ENCODE measurements around the gene MBD3. TPM values are rescaled to one million over a fixed set of nuclear protein-coding genes. Genes with fewer than 3 reads are reported as not detected.

The MBD3 gene
- total RNA-seq, 1 donor from 2014 or later = 133 TPM

DNA sequence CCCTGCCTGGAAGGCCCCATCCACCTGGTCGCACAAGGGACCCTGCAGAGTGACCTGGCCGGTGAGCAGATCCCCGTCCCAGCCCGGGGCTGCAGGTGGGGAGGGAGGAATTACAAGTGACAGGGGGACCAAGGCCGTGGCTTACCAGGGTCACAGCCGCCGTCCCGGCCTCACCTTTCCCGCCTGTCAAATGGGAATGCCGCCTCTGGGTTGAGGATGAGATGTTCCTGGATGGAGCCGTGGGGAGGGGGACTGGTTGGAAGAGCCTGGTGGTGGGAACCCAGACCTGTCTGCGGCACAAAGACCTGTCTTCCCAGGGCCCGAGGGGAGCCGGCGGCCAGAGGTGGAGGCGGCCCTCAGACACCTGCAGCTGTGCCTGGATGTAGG is 63.2 kb downstream of the MBD3 start:
- H3K4me3 Mint-ChIP-seq (ENCODE audit: low read depth) = no peak overlapping the region
- no peak overlapping the region for H3K27ac Mint-ChIP-seq
- H3K27me3 Mint-ChIP-seq = peaks cover 38% of the 10 kb centered on the region
- TF ChIP-seq, protein P1, sequence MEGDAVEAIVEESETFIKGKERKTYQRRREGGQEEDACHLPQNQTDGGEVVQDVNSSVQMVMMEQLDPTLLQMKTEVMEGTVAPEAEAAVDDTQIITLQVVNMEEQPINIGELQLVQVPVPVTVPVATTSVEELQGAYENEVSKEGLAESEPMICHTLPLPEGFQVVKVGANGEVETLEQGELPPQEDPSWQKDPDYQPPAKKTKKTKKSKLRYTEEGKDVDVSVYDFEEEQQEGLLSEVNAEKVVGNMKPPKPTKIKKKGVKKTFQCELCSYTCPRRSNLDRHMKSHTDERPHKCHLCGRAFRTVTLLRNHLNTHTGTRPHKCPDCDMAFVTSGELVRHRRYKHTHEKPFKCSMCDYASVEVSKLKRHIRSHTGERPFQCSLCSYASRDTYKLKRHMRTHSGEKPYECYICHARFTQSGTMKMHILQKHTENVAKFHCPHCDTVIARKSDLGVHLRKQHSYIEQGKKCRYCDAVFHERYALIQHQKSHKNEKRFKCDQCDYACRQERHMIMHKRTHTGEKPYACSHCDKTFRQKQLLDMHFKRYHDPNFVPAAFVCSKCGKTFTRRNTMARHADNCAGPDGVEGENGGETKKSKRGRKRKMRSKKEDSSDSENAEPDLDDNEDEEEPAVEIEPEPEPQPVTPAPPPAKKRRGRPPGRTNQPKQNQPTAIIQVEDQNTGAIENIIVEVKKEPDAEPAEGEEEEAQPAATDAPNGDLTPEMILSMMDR (IDR thresholded peaks at IDR 0.05; ENCODE audit: unreplicated experiment) = no peak
- H3K36me3 Mint-ChIP-seq (ENCODE audit: insufficient read depth) = no peaks in the 10 kb centered on the region
- no peak for DNase-seq (ENCODE audit: low spot score, unreplicated experiment)
- H3K4me1 Mint-ChIP-seq (ENCODE audit: low read depth) = peaks cover 3% of the 10 kb centered on the region
- H3K9me3 Mint-ChIP-seq (ENCODE audit: low read depth) = no peaks in the 10 kb centered on the region

DNA sequence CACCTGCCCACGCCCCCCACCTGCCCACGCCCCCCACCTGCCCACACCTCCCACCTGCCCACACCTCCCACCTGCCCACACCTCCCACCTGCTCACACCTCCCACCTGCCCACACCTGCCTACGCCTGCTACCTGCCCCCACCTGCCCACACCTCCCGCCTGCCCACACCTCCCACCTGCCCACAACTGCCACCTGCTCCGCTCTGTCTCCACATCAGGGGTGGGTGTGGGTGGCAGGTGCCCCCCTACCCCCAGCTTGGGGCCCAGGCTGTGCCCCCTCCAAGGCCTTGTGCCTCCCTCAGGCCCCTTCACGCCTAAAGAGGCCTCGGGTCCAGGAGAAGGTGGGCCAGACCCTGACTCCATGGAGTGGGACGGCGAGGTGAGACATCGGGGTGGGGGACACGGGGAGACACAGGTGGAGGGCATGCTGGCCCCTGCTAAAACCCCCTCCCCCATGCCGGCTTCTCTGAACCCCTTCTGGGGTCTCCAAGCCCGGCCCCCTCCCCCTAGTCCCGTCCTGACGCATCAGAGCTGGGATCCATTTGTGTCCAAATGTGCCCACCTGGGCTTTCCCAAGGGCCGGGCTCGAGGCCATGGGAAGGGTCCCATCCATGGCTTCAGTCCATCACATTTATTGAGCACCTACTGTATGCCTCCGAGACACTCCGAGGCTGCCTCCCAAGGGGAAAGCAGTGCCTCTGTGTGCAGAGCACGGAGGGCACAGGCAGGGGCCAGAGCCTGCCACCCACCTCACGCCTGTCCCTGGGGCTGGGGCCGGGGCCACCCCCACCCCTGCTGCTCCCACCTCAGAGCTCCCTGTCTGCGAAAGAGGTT is 63.9 kb downstream of the MBD3 start:
- no peak overlapping the region for H3K4me3 Mint-ChIP-seq (ENCODE audit: low read depth)
- peaks cover 4% of the 10 kb centered on the region for H3K4me1 Mint-ChIP-seq (ENCODE audit: low read depth)
- H3K27me3 Mint-ChIP-seq = peaks cover 40% of the 10 kb centered on the region
- DNase-seq (ENCODE audit: low spot score, unreplicated experiment) = no peak
- no peak overlapping the region for H3K27ac Mint-ChIP-seq
- H3K36me3 Mint-ChIP-seq (ENCODE audit: insufficient read depth) = no peaks in the 10 kb centered on the region
- H3K9me3 Mint-ChIP-seq (ENCODE audit: low read depth) = no peaks in the 10 kb centered on the region
- TF ChIP-seq, protein P1 (IDR thresholded peaks at IDR 0.05; ENCODE audit: unreplicated experiment) = no peak

DNA sequence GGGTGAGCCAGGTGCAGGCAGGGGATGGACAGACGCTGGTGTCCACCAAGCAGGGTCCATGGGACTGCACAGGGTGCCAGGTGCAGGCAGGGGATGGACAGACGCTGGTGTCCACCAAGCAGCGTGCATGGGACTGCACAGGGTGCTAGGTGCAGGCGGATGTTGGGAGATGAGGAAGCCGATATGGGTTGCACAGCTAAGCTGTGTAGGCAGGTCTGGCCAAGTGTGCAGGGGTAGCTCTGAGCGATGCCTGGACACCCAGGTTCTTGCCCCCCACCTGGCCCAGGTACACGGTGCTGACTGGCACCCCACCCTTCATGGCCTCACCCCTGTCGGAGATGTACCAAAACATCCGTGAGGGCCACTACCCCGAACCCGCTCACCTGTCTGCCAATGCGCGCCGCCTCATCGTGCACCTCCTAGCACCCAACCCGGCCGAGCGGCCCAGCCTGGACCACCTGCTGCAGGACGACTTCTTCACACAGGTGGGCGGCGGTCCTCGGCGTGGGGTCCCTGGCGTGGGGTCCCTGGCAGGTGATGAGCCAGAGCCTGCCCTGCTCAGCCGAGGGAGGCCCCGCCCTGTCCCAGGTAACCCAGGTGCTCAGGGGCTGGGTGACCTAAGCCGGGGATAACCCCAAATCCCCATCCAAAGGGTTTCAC is 64.9 kb downstream of the MBD3 start:
- Mint-ChIP-seq H3K27ac (no peak overlapping the region), H3K27me3 (peaks cover 48% of the 10 kb centered on the region), H3K4me3 (ENCODE audit: low read depth) (no peak overlapping the region), H3K9me3 (ENCODE audit: low read depth) (no peaks in the 10 kb centered on the region), H3K36me3 (ENCODE audit: insufficient read depth) (no peaks in the 10 kb centered on the region), H3K4me1 (ENCODE audit: low read depth) (peaks cover 4% of the 10 kb centered on the region)
- TF ChIP-seq, protein P1 (IDR thresholded peaks at IDR 0.05; ENCODE audit: unreplicated experiment) = no peak
- no peak for DNase-seq (ENCODE audit: low spot score, unreplicated experiment)

DNA sequence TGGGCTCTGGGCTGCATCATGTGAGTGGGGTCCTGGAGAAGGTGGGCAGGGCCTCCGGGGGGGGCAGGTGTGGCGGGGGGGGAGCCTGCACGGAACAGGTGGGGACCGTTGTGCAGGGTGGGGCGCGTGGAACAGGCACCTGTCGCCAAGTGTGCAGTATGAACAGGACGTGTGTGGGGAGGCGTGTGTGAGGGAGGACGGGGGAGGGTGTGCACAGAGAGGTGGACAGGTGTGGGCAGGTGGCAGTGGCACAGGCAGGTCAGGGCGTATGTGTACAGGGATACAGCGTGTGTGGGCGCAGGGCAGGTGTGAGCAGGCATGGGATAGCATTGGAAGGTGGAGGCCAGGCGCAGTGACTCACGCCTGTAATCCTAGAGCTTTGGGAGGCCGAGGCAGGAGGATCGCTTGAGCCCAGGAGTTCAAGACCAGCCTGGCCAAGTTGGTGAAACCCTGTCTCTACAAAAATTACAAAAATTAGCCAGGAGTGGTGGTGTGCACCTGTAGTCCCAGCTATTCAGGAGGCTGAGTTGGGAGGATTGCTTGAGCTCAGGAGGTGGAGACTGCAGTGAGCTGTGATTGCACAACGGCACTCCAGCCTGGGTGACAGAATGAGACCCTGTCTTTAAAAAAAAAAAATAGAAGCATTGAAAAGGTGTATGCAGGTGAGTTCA is 65.6 kb downstream of the MBD3 start:
- TF ChIP-seq, protein P1 (IDR thresholded peaks at IDR 0.05; ENCODE audit: unreplicated experiment) = no peak
- Mint-ChIP-seq H3K4me1 (ENCODE audit: low read depth) (peaks cover 4% of the 10 kb centered on the region), H3K36me3 (ENCODE audit: insufficient read depth) (no peaks in the 10 kb centered on the region), H3K9me3 (ENCODE audit: low read depth) (no peaks in the 10 kb centered on the region), H3K27ac (no peak overlapping the region), H3K27me3 (peaks cover 52% of the 10 kb centered on the region), H3K4me3 (ENCODE audit: low read depth) (no peak overlapping the region)
- no peak for DNase-seq (ENCODE audit: low spot score, unreplicated experiment)

DNA sequence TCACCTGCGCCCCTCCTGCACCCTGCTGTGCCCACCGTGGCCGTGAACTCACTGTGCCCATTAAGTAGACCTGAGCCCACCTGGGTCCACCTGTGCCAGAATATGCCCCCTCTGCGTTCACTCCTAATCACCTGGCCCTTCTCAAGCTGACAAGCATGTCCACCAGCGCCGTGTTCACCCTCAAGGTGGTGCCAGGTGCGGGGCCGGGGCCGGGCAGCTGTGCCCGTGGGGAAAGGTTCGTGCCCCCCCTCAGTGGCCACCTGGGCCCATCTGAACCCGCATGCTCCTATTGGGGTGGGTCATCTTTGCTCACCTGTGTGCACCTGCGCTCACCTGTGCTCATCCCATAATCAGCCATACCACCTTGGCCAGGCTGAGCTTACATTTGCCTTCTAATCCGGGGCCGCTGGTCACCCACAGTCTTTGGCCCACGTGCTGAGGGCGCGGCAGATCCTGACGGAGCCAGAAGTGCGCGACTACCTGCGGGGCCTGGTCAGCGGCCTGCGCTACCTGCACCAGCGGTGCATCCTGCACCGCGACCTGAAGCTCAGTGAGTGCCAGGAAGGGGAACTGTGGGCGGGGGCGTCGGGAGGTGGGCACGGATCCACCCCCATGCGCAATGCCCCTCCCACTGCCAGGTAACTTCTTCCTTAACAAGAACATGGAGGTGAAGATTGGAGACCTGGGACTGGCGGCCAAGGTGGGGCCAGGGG is 66.4 kb downstream of the MBD3 start:
- Mint-ChIP-seq H3K4me3 (ENCODE audit: low read depth) (no peak overlapping the region), H3K27ac (no peak overlapping the region), H3K9me3 (ENCODE audit: low read depth) (no peaks in the 10 kb centered on the region), H3K36me3 (ENCODE audit: insufficient read depth) (no peaks in the 10 kb centered on the region), H3K4me1 (ENCODE audit: low read depth) (peaks cover 4% of the 10 kb centered on the region), H3K27me3 (peaks cover 57% of the 10 kb centered on the region)
- TF ChIP-seq, protein P1 (IDR thresholded peaks at IDR 0.05; ENCODE audit: unreplicated experiment) = no peak
- DNase-seq (ENCODE audit: low spot score, unreplicated experiment) = no peak
